ENCODE data around the gene BEAN1.

Gene BEAN1

DNA sequence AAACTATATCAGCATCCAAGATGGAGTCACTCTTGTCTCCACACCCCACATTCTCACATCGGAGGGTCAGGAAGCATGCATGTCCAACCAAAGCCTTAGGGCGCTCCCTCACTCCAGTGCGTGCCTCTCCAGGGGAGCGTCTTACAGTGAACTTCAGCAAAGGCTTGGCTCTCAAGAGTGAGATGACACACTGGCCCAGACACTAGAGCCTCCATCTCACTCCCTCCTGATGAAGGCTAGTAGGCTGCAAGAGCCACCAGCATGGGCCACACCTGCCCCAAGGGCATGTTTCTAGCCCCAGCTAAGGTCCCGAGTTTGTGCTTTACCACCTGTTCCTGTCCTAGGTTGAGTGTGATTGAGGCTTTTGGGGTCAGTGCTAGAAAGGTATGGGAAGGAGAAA is 40.5 kb downstream of the BEAN1 start:
- H3K4me3 ChIP-seq (ENCODE audit: low read depth, low read length), result no peak overlapping the region
- TF ChIP-seq MAX (IDR thresholded peaks at IDR 0.05; ENCODE audit: low read depth, low read length), result no peak
- TF ChIP-seq POLR2A (IDR thresholded peaks at IDR 0.05; ENCODE audit: extremely low read depth, insufficient read length), result no peak
- no peak for TF ChIP-seq MYC (IDR thresholded peaks at IDR 0.05; ENCODE audit: low read depth, low read length)
- TF ChIP-seq, protein P1, sequence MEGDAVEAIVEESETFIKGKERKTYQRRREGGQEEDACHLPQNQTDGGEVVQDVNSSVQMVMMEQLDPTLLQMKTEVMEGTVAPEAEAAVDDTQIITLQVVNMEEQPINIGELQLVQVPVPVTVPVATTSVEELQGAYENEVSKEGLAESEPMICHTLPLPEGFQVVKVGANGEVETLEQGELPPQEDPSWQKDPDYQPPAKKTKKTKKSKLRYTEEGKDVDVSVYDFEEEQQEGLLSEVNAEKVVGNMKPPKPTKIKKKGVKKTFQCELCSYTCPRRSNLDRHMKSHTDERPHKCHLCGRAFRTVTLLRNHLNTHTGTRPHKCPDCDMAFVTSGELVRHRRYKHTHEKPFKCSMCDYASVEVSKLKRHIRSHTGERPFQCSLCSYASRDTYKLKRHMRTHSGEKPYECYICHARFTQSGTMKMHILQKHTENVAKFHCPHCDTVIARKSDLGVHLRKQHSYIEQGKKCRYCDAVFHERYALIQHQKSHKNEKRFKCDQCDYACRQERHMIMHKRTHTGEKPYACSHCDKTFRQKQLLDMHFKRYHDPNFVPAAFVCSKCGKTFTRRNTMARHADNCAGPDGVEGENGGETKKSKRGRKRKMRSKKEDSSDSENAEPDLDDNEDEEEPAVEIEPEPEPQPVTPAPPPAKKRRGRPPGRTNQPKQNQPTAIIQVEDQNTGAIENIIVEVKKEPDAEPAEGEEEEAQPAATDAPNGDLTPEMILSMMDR (IDR thresholded peaks at IDR 0.05; ENCODE audit: low read depth, low read length), result no peak
- no peak for DNase-seq (ENCODE audit: low read depth)

GRCh38 chr16:66468321-66468965 is 41.3 kb downstream of the BEAN1 start:
- DNase-seq (ENCODE audit: low read depth), result no peak
- TF ChIP-seq, protein P1 (IDR thresholded peaks at IDR 0.05; ENCODE audit: low read depth, low read length), result no peak
- TF ChIP-seq MYC (IDR thresholded peaks at IDR 0.05; ENCODE audit: low read depth, low read length) (no peak), MAX (IDR thresholded peaks at IDR 0.05; ENCODE audit: low read depth, low read length) (no peak), POLR2A (IDR thresholded peaks at IDR 0.05; ENCODE audit: extremely low read depth, insufficient read length) (no peak)
- no peak overlapping the region for H3K4me3 ChIP-seq (ENCODE audit: low read depth, low read length)

DNA sequence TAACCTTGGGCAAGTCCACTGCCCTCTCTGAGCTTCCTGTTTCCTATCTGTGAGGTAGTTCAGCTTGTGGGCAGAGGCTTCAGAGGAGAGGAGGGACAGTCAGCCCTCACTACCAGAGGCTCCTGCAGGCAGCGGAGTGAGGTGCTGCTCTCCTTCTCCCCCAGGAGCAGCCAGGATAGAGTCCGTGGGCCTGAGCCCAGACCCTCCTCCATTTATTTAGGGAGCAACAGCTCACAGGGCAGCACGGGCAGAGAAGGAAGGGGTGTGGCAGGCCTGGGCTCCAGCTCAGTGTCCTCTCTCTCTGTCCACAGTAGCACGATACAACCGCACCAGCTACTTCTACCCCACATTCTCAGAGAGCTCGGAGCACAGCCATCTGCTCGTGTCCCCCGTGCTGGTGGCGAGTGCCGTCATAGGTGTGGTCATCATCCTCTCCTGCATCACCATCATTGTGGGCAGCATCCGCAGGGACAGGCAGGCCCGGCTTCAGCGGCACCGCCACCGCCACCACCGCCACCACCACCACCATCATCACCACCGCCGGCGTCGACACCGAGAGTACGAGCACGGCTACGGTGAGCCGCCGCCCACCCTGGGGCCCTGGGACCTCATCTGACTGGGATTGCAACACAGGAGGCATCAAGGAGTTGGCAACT is 42.3 kb downstream of the BEAN1 start:
- DNase-seq (ENCODE audit: low read depth), result no peak
- H3K4me3 ChIP-seq (ENCODE audit: low read depth, low read length), result no peak overlapping the region
- TF ChIP-seq MYC (IDR thresholded peaks at IDR 0.05; ENCODE audit: low read depth, low read length), result no peak
- no peak for TF ChIP-seq MAX (IDR thresholded peaks at IDR 0.05; ENCODE audit: low read depth, low read length)
- TF ChIP-seq POLR2A (IDR thresholded peaks at IDR 0.05; ENCODE audit: extremely low read depth, insufficient read length), result no peak
- TF ChIP-seq, protein P1 (IDR thresholded peaks at IDR 0.05; ENCODE audit: low read depth, low read length), result no peak

DNA sequence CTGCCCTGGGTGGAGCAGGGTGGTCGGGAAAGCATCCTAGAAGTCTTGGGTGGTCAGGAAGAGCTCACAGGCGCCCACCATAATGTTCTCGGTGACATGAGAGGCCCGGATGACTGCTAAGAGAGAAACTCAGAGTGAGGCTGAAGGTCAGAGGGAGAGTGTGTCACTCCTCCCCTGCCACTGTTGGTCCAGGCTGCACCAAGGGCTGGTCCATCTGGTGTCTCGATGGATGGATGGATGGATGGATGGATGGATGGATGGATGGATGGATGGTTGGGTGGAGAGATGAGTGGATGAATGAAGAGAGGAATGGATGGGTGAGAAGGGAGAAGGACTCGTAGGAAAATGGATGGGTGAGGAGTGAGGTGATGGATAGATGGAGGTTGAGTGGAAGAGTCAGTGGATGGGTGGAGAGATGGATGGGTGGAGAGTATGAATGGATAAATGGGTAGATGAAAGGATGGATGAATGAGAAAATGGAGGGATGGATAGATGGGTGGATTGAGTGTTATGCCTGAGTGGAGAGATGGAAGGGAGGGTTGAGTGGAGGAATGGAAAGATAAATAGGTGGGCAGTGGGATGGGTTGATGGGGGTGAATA is 43.0 kb downstream of the BEAN1 start:
- no peak overlapping the region for H3K4me3 ChIP-seq (ENCODE audit: low read depth, low read length)
- no peak for TF ChIP-seq POLR2A (IDR thresholded peaks at IDR 0.05; ENCODE audit: extremely low read depth, insufficient read length)
- no peak for TF ChIP-seq MAX (IDR thresholded peaks at IDR 0.05; ENCODE audit: low read depth, low read length)
- no peak for TF ChIP-seq MYC (IDR thresholded peaks at IDR 0.05; ENCODE audit: low read depth, low read length)
- TF ChIP-seq, protein P1 (IDR thresholded peaks at IDR 0.05; ENCODE audit: low read depth, low read length), result no peak
- no peak for DNase-seq (ENCODE audit: low read depth)

DNA sequence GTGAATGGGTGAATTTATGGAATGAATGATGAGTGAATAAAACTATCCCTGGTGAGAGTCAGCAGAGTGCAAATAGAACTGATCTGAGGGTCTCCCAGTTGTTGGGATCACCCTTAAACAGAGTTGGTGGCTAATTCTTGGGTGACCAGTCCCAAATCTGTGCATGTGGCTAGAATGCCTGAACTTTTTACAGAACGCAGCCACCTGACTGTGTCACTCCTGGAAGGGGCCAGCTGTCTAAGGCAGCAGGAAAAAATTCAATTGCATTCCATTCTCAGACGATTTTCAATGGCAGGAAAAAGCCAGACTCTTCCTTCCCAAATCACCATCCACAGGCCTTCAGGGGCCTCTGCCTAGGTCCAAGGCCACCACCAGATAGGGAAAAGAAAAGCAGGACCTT is 43.5 kb downstream of the BEAN1 start:
- no peak for TF ChIP-seq MYC (IDR thresholded peaks at IDR 0.05; ENCODE audit: low read depth, low read length)
- no peak for TF ChIP-seq MAX (IDR thresholded peaks at IDR 0.05; ENCODE audit: low read depth, low read length)
- DNase-seq (ENCODE audit: low read depth), result no peak
- no peak overlapping the region for H3K4me3 ChIP-seq (ENCODE audit: low read depth, low read length)

DNA sequence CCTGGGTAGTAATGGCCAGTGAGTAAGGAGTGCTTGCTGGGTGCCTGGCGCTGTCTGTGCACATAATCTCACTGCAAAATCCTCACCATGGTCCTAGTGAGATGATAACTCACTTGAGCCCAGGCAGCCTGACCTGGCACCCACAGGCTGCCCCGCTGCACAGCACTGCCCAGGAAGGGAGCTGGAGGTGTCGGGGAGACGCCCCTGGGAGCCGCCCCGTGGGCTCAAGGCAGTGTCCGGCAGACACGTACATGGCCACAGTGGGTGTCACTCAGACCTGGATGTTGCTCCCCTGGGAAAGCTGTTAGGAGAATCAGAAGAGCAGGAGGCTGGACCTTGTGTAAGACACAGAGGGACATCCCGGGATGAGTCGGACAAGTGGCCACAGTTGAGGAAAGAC is 44.2 kb downstream of the BEAN1 start:
- DNase-seq (ENCODE audit: low read depth), result no peak
- TF ChIP-seq MAX (IDR thresholded peaks at IDR 0.05; ENCODE audit: low read depth, low read length) (no peak), POLR2A (IDR thresholded peaks at IDR 0.05; ENCODE audit: extremely low read depth, insufficient read length) (no peak), MYC (IDR thresholded peaks at IDR 0.05; ENCODE audit: low read depth, low read length) (no peak)
- TF ChIP-seq, protein P1 (IDR thresholded peaks at IDR 0.05; ENCODE audit: low read depth, low read length), result no peak

More for the DNA sequence above, 44.2 kb downstream of the BEAN1 start:
- no peak overlapping the region for H3K4me3 ChIP-seq (ENCODE audit: low read depth, low read length)

Measured in NB4 (cell line).